Epithelial cell of esophagus (primary cell): ENCODE data around the gene ZNF322.

Experiments
- DNase-seq: peaks from one replicate; pipeline ENCODE4 v3.0.0; 2010; ENCODE audit warnings: low read depth
- H3K4me3 ChIP-seq: 2 replicates; pipeline ENCODE4 v1.5.1; 2011; ENCODE audit warnings: mild to moderate bottlenecking, low read length, control low read depth
- CTCF ChIP-seq: IDR thresholded peaks from 2 replicates; pipeline ENCODE4 v1.5.1; 2011; ENCODE audit warnings: low read depth, mild to moderate bottlenecking, low read length, control low read depth, inconsistent platforms; ENCODE audit not compliant: insufficient read depth; ENCODE audit errors: missing control alignments

ZNF322 gene

GRCh38 chr6:26657256-26657655 is 2.3 kb downstream of the ZNF322 start:
- no peak for DNase-seq
- no peak overlapping the region for H3K4me3 ChIP-seq
- no peak for TF ChIP-seq CTCF

- no peak overlapping the region for H3K4me3 ChIP-seq
- TF ChIP-seq CTCF: no peak
- no peak for DNase-seq
Measured at GRCh38 chr6:26653007-26653406, 6.5 kb downstream of the ZNF322 start.

GRCh38 chr6:26651133-26651781 is 8.3 kb downstream of the ZNF322 start:
- no peak overlapping the region for H3K4me3 ChIP-seq
- no peak for DNase-seq
- no peak for TF ChIP-seq CTCF

- TF ChIP-seq CTCF: no peak
- DNase-seq: no peak
- H3K4me3 ChIP-seq: no peak overlapping the region
Measured at GRCh38 chr6:26646074-26646473, 13.5 kb downstream of the ZNF322 start.

GRCh38 chr6:26640806-26641205 is 18.7 kb downstream of the ZNF322 start:
- DNase-seq: no peak
- TF ChIP-seq CTCF: no peak
- no peak overlapping the region for H3K4me3 ChIP-seq

GRCh38 chr6:26629359-26629758 is 30.2 kb downstream of the ZNF322 start:
- no peak for TF ChIP-seq CTCF
- peak; percentile 16 for DNase-seq

GRCh38 chr6:26627843-26628242 is 31.7 kb downstream of the ZNF322 start:
- no peak overlapping the region for H3K4me3 ChIP-seq
- no peak for TF ChIP-seq CTCF
- no peak for DNase-seq

More at GRCh38 chr6:26629359-26629758, 30.2 kb downstream of the ZNF322 start:
- no peak overlapping the region for H3K4me3 ChIP-seq
